22Rv1 (cell line): Measurements from ENCODE around the gene TCTN1.

Experiments
- ZFX ChIP-seq: fragments of 450-650 bp; IDR thresholded peaks from 2 replicates; pipeline ENCODE4 v1.6.1; 2017; ENCODE audit warnings: antibody characterized with exemption, borderline replicate concordance
- TF ChIP-seq, protein P1 (sequence below): fragments of 450-650 bp; IDR thresholded peaks from 2 replicates; pipeline ENCODE4 v1.5.1; 2017; ENCODE audit warnings: mild to moderate bottlenecking

DNA sequence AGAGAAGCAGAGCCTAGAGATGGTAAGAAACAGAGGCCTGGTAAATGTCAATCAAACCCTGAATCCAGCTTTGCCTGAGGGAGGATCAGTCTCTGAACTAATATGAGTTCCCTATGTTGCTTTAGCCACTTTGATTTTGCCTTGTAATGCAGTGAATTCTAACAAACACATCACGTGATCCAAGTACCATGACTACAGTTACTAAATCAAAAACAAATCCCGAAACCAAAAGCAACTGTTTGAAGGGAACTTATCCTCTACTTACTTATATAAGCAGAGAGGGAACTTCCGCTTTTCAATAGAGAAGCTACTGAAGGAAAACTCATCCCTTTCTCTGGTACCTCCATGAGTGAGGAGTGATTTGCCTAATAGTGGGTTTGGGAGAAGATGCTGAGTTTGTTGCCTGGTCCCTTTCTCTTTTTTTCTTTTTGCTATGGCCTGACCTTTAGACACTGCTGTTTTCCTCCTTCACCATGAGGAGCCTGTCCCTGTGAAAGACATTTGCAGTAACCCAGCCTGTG is 23.1 kb upstream of the TCTN1 start:
- TF ChIP-seq, protein P1, sequence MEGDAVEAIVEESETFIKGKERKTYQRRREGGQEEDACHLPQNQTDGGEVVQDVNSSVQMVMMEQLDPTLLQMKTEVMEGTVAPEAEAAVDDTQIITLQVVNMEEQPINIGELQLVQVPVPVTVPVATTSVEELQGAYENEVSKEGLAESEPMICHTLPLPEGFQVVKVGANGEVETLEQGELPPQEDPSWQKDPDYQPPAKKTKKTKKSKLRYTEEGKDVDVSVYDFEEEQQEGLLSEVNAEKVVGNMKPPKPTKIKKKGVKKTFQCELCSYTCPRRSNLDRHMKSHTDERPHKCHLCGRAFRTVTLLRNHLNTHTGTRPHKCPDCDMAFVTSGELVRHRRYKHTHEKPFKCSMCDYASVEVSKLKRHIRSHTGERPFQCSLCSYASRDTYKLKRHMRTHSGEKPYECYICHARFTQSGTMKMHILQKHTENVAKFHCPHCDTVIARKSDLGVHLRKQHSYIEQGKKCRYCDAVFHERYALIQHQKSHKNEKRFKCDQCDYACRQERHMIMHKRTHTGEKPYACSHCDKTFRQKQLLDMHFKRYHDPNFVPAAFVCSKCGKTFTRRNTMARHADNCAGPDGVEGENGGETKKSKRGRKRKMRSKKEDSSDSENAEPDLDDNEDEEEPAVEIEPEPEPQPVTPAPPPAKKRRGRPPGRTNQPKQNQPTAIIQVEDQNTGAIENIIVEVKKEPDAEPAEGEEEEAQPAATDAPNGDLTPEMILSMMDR = no peak
- TF ChIP-seq ZFX = no peak
